NK-92 (cell line): ENCODE results near the gene CERK.

ENCODE experiments used
- DNase-seq: peaks from one replicate; lab custom pipeline; 2025; ENCODE audit not compliant: unreplicated experiment; lab: John Stamatoyannopoulos, UW

CERK gene

DNA sequence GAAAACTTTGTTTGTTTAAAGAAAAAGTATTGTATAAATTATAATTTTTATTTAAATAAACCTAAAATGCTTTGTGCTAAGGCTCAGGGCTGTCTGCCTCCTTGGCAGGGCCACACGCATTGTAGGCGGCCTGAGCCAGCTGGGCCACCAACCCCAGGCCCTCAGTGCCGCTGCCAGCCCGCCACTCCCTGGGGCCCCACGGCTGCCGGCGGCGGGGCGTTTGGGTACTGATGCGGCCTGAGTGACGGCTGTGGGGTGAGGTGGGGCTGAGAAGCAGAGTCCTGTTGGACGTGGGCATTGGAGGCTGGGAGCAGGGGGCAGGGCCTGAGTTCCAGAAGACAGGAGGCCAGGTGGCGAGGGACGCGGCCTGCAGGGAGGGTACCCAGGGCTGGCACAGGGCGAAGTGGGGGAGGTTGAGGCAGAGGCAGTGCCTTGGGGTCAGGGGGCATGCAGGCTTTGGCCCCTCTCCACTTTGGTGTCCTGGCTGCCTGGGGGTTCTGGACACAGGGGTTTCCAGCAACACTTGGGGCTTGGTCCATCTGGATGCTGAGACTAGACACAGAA, 58.3 kb downstream of the CERK start:
- no peak for DNase-seq

DNA sequence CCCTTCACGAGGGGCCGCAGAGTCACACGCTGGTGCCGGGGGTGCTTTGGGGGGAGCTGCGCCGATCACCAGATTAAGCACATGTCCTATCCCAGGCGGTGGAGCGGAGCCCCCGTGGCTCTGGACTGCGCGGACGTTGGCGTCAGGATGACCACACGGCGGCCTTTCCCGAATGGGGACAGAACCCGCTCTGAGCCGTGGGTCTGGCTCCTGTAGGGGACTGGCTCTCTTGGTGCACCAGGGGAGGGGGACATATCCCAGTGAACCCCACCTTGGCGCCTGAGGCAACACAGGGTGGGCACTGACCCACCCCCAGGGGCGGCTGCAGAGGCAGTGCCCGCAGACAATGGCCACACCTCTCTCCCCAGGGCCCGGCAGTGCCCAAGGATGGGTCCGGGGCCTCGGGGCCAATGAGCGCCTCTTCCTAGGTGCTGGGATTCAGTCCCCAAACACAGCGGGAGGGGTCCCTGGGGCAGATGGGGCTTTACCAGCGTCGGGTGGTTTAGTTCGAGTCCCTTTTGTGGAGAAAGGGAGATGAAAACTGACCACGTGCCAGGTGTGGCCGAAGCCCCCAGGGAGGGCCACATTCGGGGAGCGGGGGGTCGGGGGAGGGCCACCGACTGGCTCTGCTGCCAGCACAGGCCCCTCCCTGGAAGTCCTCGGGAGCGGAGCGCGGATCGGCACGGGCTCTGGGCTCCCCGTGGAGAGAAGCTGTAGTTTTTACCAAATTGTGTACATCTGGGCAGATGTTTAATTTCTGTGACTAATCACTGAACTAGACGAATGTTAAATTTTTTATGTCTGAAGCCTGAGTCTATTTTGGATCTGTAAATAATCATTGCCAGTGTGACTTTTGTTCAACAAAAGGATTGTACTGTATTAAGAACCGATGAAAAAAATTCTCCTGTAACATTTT, 59.0 kb downstream of the CERK start:
- no peak for DNase-seq

DNA sequence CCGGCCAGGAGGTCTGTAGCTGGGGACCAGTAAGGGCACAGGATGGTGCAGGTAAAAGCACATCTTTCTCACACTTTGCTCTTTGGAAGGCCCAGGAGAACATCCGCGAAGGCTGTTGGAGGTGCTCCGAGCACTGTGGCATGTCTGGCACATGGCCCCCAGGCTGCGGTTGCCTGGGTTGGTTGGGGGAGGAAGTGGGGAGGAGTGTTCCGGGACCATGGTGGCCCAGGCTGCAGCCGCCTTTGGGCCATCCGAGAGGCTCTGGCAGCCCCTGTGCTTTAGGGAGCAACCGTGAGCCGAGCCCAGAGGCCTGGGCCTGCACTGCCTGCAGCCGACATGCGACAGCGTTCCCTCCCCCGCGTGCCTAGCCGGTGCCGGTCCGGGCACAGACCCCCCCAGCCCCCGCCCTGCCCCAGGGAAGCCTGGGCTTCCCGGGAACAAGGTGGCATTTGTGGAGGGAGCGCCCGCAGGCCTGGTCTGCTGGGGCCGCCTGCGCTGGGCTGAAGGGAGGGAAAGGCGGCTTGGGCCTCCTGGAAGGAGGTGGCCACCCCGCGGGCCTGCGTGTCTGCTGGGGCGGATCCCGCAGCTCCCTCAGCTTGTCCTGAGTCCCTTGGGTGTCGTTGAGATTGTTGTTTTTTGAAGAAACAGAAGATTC, 59.9 kb downstream of the CERK start:
- DNase-seq = no peak

DNA sequence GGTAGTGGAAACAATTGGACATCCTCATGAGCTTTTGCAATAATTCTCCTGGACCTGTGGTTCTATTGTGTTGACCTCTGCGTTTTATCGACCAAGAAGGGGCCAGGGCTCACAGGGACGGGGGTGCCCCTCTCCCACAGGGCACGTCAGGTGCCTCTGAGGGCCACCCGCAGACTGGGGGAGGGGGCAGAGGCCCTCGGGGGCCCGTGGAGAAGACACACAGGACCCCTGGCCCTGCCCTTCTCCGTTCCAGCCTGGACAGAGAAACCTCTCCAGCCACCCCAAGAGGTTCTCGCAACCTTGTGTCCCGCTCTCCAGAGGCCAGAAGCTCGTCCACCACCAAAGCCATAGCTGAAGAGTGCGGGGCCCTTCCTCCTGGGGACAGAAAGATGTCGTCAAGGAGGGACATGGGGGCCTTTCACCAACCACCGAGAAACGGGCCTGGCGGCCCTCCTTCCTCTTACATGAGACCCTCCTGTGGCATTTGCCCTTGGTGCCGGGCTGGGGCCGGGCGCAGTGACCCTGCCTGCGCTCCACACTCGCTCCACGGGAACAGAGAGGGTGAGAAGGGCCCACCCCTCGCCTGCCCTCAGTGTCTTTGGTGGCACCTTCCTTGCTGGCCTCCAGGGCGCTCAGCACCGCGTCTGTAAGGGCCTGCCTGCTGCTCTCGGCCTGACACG, 60.6 kb downstream of the CERK start:
- no peak for DNase-seq

- no peak for DNase-seq
These were observed 61.2 kb downstream of the CERK start for GRCh38 chr22:46676881-46677280.

- no peak for DNase-seq
These were observed 61.6 kb downstream of the CERK start for GRCh38 chr22:46676479-46676878.

GRCh38 chr22:46675938-46676337, 62.1 kb downstream of the CERK start:
- DNase-seq = no peak

GRCh38 chr22:46675479-46675878, 62.6 kb downstream of the CERK start:
- no peak for DNase-seq

DNA sequence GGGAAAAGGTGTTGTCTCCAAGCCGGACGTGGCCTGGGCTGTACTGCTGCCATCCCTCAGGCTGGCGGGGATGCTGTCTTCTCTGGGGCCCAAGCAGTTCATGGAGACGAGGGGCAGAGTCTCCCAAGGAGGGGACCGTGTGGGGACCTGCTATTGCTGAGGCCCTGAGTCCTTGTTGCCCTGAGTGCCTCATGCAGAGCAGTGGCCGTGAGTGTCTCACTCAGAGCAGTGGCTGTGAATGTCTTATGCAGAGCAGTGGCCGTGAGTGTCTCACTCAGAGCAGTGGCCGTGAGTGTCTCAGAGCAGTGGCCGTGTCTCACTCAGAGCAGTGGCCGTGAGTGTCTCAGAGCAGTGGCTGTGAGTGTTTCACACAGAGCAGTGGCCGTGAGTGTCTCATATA, 63.1 kb downstream of the CERK start:
- no peak for DNase-seq

DNA sequence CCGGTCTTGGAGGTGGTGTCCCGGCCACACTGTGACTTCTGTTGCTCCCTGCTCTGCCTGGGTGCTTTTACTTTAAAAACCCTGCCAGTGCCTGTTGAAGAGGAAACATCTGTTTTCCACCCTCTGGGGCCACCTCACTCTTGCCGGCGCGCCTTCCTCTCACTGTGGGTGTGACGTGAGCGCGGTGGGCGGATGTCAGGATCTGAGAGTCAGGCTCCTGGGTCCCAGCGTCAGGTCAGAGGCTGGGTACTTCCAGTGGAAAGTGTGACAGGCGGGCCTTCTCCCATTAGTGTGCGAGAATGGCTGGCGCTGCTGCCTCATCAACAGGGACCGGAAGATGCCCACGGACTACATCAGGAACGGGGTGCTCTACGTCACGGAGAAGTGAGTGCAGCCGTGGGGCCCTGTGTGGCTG, 63.7 kb downstream of the CERK start:
- DNase-seq = no peak

DNA sequence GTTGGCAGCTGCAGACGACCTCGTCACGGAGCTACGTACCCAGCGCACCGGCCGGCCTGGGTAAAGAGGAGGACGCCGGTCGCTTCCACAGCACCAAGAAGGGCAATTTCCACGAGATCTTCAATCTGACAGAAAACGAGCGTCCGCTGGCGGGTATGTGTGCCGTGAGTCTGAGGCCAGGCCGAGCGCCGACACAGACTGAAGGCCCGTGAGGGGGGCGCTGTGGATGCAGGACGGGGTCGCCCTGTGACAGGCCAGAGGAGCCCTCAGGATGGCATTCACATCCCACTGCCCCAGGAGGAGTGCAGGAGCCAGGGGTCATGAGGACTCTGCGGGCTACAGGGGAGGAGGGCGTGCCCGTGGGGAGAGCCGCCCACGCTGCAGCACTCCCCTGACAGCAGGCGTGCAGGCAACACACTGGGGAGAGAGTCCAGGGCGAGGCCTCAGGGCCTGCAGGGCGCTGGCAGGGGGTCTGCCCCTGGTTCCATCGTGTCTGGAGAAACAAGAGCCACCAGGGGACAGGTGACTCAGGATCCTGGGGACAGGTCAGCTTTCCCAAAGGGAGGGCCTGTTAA, 64.3 kb downstream of the CERK start:
- DNase-seq = no peak

DNA sequence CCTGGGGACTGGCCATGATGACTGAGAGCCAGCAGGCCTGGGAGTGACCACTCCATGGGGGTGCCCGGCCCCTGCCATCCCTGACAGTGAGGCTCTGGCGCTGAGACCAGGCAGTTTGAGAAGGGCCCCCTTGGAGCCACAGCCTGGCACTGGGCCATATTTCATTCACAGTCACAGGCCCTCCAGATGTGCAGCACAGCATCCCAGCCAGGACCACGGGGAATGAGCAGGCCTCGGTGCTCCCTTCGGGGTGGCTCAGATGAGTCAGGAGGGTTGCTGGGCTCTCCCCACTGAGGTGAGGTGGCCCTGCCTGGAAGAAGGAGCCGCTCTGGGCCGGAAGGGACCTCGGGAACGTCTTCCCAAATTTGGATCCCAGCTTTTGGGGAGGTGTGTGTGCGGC, 64.8 kb downstream of the CERK start:
- no peak for DNase-seq

DNA sequence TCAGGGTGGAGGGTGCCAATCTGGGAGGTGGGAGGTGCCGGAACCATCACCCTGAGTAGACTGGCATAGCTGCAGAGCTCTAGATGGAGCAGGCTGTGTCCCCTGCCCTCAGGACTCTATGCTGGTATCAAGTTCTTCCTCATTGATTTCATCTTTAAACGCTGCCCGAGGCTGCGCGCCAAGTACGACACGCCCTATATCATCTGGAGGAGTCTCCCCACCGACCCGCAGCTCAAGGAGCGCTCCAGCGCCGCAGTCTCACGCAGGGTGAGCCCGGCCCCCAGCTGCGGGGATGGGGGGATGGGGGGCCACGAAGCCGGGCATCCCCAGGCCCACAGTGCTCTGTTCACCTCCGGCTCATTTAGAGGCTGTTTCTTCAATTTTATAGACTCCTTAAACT, 65.3 kb downstream of the CERK start:
- DNase-seq = no peak

GRCh38 chr22:46671824-46672432, 66.1 kb downstream of the CERK start:
- DNase-seq = no peak

- DNase-seq = no peak
These were observed 68.9 kb downstream of the CERK start for GRCh38 chr22:46669201-46669600.

DNA sequence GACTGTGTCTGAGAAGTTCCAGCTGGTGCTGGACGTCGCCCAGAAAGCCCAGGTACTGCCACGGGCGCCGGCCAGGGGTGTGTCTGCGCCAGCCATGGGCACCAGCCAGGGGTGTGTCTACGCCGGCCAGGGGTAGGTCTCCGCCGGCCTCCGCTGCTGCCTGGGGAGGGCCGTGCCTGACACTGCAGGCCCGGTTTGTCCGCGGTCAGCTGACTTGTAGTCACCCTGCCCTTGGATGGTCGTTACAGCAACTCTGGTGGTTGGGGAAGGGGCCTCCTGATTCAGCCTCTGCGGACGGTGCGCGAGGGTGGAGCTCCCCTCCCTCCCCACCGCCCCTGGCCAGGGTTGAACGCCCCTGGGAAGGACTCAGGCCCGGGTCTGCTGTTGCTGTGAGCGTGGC, 69.9 kb downstream of the CERK start:
- DNase-seq = no peak

DNA sequence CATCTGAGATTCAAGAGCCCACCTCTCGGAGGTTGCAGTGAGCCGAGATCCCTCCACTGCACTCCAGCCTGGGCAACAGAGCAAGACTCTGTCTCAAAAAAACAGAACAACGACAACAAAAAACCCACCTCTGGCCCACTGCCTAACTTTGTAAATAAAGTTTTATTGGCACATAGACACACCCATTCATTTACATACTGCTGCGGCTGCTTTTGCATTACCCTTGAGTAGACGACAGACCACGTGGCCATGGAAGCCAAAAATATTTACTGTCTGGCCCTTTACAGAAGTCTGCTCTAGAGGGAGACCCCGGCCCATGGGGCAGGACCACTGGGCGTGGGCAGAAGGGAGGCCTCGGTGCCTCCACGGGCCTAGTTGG, 70.8 kb downstream of the CERK start:
- DNase-seq = no peak

DNA sequence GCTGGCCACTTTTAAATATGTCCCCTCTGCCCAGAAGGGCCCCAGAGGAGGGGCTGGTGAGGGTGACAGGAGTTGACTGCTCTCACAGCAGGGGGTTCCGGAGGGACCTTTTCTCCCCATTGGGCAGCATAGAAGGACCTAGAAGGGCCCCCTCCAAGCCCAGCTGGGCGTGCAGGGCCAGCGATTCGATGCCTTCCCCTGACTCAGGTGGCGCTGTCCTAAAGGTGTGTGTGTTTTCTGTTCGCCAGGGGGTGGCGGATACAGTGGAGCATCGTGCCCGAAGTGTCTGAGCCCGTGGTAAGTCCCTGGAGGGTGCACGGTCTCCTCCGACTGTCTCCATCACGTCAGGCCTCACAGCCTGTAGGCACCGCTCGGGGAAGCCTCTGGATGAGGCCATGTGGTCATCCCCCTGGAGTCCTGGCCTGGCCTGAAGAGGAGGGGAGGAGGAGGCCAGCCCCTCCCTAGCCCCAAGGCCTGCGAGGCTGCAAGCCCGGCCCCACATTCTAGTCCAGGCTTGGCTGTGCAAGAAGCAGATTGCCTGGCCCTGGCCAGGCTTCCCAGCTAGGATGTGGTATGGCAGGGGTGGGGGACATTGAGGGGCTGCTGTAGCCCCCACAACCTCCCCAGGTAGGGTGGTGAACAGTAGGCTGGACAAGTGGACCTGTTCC, 71.3 kb downstream of the CERK start:
- no peak for DNase-seq

DNA sequence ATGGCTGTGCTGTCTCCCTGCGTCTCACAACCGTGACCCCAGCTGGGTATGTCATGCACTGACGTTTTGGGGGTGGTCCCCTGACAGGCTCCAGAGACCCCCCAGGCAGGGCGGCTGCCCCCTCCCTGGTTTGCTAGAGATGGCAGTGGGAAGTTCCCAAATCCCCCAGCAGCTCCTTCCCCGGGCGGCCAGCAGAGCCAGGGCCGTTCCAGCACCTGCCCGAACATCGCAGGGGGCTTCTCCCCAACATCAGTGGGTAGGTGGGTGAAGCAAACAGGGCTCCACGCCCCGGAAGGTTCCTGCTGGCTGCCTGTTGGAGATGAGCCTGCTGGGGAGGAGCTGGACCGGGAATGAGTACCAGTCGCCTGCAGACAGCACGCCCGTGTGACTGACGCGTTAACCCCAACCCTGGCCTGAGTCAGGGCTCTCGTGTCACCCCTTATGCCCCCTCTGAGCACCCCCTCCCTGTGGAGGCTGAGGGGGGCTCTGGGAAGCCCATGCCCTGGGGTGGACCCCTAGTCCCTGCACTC, 72.2 kb downstream of the CERK start:
- no peak for DNase-seq

- DNase-seq = no peak
These were observed 72.8 kb downstream of the CERK start for GRCh38 chr22:46665151-46665695.
